GM21423 (cell line): ENCODE measurements around the gene S100A11.
"Not testable (repeated sequence)": the region's sequence is repeated elsewhere in the genome, so short reads cannot be mapped to it uniquely, and the experiment has no call there.

Source experiments
- ATAC-seq: cut with Tn5 transposase; IDR thresholded peaks from one replicate; pipeline ENCODE4 v1.9.1; 2021; ENCODE audit warnings: mild to moderate bottlenecking, moderate library complexity; ENCODE audit not compliant: unreplicated experiment

S100A11 gene

GRCh38 chr1:152036267-152037216 is at the start of gene S100A11:
Gene S100A11 (minus strand): TSS chr1:152037004. CDS start chr1:152036915, 89 bp downstream.
- peak; percentile 51 for ATAC-seq

DNA sequence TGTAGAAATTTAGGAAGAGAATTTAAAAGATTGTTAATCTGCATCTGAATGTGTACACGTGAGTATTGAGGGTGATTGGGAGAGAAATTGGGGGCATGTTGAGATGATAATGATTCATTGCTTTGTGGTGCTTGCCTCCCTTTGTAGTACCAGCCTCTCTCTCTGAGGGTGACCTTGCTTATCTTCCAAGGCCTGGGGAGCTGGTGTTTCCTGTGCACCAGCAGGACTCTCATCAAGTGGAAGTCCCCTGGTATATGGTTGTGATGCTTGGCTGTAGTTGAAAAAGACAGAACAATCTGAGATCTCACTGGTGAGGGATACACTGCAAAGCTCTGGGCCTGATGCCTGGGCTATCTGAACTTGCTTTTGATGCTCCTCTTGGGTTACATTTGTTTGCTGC is 48.0 kb upstream of the S100A11 start:
- ATAC-seq, result no peak

DNA sequence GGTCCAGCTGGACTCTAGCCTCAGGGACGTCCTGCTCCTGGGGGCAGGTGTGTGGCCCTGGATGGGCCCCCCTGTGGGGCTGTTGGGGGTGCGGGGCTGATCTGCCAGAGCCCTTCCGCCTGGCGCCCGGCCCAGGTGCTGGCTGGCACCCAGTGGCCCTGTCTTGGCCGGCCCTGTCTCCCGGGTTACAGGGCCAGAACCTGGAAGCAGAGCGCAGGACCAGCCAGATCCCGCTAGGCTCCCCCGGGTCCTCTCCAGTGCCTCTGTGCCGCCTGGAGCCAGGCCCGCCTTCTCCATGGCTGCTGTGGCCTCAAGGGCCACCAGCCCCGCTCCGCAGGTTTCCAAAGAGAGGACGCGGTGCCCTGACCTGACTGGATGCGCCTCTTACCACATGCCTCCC is 44.2 kb upstream of the S100A11 start:
- ATAC-seq, result not testable (repeated sequence)

- not testable (repeated sequence) for ATAC-seq
Measured at GRCh38 chr1:152080494-152080893, 43.7 kb upstream of the S100A11 start.

GRCh38 chr1:152078831-152079441 is 42.1 kb upstream of the S100A11 start:
- no peak for ATAC-seq

- no peak for ATAC-seq
Measured at GRCh38 chr1:152072311-152072710, 35.5 kb upstream of the S100A11 start.

DNA sequence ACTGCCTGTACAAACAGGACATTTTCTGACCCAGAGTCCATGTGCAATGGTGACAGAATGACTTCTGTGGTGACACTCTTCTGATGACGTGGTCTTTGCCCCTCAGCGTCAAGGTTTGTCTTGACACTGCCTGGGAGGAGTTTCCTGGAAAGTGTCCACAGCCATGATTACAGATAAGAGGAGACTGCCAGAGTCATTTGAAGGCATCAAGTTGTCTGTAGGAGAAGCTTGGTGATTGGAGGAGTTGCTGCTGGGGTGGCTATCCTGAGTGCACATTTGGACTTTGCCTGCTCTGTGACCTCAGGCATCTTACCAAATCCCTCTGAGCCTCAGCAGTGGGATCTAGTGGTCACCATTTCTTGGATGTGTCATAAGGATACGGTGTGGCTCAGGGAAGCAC is 34.3 kb upstream of the S100A11 start:
- ATAC-seq, result no peak

DNA sequence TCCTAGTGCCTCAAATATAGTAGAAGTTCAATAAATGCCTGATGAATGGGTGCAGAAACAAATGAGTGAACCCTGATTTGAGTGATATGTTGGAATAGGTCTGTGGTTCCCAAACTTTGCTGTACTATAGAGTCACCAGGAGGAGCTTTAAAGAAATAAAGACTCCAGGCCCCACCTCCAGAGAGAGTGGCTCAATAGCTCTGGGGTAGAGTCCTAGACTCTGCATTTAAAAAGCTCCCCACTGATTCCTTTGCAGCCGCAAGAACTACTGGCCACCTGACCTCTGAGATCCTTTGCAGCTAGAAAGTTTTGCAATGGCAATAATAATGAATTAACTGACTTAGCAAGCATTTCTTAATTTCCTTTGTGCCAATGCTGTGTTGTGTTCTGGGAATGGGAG is 31.1 kb upstream of the S100A11 start:
- ATAC-seq, result no peak

DNA sequence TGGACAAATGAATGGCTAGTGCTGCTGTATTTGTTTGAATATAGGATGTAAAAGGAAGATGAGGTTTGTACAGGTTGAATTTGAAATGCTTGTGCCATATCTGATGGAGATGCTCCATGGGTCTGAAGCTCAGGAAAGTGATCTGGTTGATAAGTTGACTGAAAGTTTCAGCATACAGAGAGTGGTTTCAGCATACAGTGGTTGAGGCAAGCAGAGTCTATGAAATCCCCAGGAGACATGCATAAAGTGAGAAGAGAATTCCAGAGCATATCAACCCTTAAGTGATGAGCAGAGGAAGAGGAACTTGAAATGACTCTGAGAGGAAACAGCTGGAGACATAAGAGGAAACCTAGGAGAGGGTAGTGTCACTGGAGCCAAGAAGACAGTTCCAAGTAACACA is 30.3 kb upstream of the S100A11 start:
- ATAC-seq, result no peak

GRCh38 chr1:152061952-152062351 is 25.1 kb upstream of the S100A11 start:
- ATAC-seq, result no peak

GRCh38 chr1:152053375-152053774 is 16.6 kb upstream of the S100A11 start:
- ATAC-seq, result no peak

DNA sequence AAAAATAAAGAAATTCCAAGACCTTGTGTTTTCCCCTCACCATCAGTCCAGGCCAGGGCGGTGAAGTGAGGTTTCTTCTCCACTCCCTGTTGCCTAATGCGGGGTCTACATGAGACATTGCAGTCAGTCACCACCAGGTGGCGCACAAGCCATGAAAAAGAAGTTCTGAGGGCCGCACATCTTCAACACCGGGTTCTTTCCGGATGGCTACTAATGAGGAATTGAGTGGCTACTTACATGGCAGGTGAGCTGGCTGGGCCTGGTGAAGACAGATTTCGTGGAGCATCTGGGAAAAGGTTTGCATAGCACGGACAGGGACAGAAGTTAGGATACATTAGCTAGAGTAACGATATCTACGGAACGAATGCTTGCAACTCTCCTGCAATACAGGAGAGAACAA is 15.8 kb upstream of the S100A11 start:
- no peak for ATAC-seq

- ATAC-seq, result no peak
Measured at GRCh38 chr1:152050886-152051675, 14.3 kb upstream of the S100A11 start.

DNA sequence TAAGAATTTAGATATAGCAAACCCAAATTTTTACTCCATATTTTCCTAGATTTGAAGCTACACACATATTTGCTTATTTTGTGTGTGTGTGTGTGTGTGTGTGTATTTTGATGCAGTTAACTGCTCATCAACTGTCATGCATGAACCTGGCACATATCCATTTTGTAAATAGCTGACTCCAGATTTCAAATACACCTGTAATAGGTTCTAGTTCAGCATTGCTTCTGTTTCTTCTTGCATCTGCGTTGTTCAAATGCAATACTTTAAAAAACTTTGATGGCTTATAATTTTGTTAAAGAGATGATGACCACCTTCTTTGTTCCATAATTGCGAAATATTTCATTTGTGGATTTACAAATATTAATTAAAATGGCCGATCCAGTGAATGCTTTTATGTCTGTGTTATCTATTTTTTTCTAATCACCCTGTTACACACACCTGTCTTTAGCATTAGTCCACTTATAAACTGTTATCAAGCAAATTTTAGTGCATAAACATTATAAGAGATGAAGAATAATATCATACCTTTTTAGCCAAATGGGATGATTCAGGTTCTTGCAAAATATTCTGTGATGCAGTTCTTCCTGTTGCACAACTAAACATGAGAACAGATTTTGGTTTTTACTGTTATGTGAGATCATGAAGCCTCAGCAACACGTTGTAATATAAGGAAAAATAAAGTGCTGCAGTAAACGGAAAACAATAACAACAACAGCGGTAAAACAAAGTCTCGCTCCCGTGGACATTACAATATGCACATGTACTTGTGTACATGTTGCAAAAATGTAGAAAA is 12.7 kb upstream of the S100A11 start:
- no peak for ATAC-seq

GRCh38 chr1:152048416-152049009 is 11.7 kb upstream of the S100A11 start:
- ATAC-seq, result peak; percentile 16

GRCh38 chr1:152047730-152048415 is 11.1 kb upstream of the S100A11 start:
- peak; percentile 93 for ATAC-seq

GRCh38 chr1:152047413-152047729 is 10.6 kb upstream of the S100A11 start:
- no peak for ATAC-seq

GRCh38 chr1:152044386-152044785 is 7.6 kb upstream of the S100A11 start:
- ATAC-seq, result no peak

- no peak for ATAC-seq
Measured at GRCh38 chr1:152043870-152044269, 7.1 kb upstream of the S100A11 start.

DNA sequence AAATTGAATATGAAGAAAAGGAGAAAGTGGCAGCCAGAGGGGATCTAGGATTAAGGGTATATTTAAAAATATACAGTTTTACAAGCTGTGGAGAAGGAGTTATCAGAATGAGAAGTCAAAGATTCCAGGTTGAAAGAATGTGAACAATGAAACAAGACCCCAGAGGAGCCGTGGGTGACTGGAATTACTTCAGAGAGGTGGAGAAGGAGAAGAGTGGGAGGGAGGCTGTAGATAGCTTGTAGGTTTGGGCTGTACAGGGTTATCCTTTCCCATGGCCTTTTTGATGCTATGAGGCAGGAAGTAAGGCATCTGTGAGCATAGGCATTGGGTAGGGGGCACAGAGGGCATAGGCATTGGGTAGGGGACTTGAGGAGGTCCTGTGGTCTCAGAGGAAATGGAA is 5.2 kb upstream of the S100A11 start:
- no peak for ATAC-seq
